ENCODE data around the gene YY1.

DNA sequence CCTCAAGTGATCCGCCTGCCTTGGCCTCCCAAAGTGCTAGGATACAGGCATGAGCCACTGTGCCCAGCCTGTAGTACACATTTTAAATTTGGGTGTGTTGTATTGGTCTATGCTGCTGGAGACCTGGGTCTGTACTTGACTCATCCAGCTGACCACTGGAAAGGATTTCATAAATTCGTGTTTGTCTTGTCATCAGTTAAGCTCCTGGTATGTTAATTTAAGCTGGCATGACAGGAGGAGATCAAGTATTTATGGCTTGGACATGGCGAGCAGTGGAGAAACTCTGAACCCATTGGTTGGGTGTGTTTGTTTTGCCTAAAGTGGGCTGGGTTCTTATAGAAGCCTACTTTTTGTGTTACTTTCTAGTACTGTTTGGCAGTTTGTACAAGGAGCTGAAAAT is 24.2 kb downstream of the YY1 start:
- no peak for TF ChIP-seq EZH2 (IDR thresholded peaks at IDR 0.05; ENCODE audit: borderline replicate concordance, low read depth, low read length, poor library complexity, severe bottlenecking)
- TF ChIP-seq, protein P1, sequence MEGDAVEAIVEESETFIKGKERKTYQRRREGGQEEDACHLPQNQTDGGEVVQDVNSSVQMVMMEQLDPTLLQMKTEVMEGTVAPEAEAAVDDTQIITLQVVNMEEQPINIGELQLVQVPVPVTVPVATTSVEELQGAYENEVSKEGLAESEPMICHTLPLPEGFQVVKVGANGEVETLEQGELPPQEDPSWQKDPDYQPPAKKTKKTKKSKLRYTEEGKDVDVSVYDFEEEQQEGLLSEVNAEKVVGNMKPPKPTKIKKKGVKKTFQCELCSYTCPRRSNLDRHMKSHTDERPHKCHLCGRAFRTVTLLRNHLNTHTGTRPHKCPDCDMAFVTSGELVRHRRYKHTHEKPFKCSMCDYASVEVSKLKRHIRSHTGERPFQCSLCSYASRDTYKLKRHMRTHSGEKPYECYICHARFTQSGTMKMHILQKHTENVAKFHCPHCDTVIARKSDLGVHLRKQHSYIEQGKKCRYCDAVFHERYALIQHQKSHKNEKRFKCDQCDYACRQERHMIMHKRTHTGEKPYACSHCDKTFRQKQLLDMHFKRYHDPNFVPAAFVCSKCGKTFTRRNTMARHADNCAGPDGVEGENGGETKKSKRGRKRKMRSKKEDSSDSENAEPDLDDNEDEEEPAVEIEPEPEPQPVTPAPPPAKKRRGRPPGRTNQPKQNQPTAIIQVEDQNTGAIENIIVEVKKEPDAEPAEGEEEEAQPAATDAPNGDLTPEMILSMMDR (conservative IDR thresholded peaks at IDR 0.05; ENCODE audit: low read depth, low read length) = no peak
